ENCODE measurements around the gene IGSF6.

IGSF6 gene

GRCh38 chr16:21600031-21600773 lies 52.2 kb downstream of the IGSF6 start:
- DNase-seq (ENCODE audit: low spot score) = peak; percentile 13

DNA sequence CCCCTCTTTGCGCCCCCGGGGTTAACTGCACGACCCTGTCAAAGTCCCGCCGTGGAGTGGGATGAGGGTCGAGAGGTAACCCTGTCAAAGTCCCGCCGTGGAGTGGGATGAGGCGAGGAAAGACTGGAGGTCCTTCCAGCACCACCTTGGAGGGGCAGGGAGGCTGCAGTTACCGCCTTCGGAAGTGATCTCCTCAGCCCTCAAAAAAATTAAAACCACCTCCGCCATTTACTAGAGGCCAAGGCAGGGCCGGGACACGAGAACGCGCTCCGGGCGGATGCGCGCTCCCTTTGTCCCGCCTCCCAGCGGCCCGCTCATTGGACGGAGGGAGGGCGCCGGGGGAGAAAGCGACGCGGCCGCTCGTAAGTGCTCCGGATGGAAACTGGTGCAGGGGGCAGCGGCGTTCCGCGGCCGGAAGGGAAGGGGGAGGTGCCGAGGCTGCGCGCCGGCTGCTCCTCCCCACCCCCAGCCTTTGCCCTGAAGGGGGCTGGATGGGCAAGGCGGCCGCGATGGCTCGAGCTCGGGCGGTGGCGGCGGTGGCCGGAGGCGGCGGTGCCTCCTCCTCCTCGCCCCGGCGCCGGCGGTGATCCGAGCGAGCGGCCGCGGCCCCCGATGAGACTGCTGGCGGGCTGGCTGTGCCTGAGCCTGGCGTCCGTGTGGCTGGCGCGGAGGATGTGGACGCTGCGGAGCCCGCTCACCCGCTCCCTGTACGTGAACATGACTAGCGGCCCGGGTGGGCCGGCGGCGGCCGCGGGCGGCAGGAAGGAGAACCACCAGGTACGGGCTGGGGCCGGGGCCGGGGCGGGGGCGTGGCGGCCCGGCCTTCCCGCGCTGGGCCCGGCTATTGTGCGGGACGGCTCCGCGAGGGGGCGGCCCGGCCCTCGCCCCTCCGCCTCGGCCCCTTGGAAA lies 53.0 kb downstream of the IGSF6 start, which contains the start of gene METTL9:
Gene METTL9, plus strand, starts transcription at position 456 of the 909 bp plus-strand sequence. Its CDS starts 157 bp downstream, at position 613.
- DNase-seq (ENCODE audit: low spot score) = peak; percentile 76

DNA sequence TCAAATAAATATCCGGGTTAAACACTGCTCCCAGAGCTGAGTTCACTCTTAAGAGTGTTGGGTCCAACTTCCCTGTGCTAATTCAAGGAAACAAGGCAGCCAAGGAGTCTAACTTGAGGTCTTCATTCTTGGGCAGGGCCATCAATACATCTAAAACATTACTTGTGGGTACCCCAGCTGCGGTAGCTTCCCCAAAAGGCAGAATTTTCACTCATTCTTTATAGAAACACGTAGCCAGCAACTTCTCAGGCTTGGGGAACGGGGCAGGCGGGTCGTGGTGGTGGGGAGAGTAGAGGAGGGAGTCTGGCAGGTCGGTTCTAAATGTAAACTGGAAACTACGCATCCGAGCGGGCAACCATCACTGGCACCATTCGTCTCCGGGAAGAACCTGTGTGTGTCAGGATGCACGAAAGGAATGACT lies 53.7 kb downstream of the IGSF6 start:
- peak; percentile 8 for DNase-seq (ENCODE audit: low spot score)

- no peak for DNase-seq (ENCODE audit: low spot score)
Measured at GRCh38 chr16:21598206-21598605, 54.2 kb downstream of the IGSF6 start.

GRCh38 chr16:21597561-21598030 lies 54.8 kb downstream of the IGSF6 start:
- DNase-seq (ENCODE audit: low spot score) = no peak

GRCh38 chr16:21593530-21594289 lies 58.7 kb downstream of the IGSF6 start:
- DNase-seq (ENCODE audit: low spot score) = no peak

GRCh38 chr16:21592191-21592590 lies 60.2 kb downstream of the IGSF6 start:
- no peak for DNase-seq (ENCODE audit: low spot score)

- no peak for DNase-seq (ENCODE audit: low spot score)
Measured at GRCh38 chr16:21590796-21591195, 61.6 kb downstream of the IGSF6 start.

DNA sequence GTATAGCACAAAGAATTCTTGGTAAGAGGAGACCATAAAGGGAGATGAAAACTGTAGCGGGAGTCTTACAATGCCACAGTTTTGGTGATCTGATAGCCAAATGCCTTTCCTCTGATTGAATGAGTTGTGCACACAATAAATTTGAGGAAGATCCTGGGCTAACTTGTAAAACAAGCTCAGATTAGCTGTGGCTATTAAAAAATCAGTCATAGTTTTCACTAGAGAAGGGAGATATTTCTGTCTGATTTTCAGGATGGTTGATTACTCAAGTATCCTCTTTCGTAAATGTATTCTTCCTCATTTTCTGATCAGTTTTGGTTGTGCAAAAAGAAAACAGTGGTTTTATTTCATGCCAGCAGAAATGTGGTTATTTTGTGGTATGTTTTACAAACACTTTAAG lies 62.1 kb downstream of the IGSF6 start:
- DNase-seq (ENCODE audit: low spot score) = no peak

GRCh38 chr16:21589551-21589950 lies 62.9 kb downstream of the IGSF6 start:
- DNase-seq (ENCODE audit: low spot score) = no peak
